ENCODE measurements around the gene SPINT1.

SPINT1 gene

GRCh38 chr15:40843885-40844695, at the start of gene SPINT1:
Gene SPINT1, plus strand, starts transcription at chr15:40844048. Its CDS starts 507 bp downstream, at chr15:40844555.
- DNase-seq = peak in 1 of 2 donors; percentile 27

GRCh38 chr15:40796041-40796440, 47.8 kb upstream of the SPINT1 start:
- DNase-seq = no peak

- DNase-seq = no peak
These were observed 47.3 kb upstream of the SPINT1 start for GRCh38 chr15:40796512-40796911.

- no peak for DNase-seq
These were observed 44.3 kb upstream of the SPINT1 start for GRCh38 chr15:40799523-40799922.

GRCh38 chr15:40803076-40803475, 40.8 kb upstream of the SPINT1 start:
- DNase-seq = no peak

GRCh38 chr15:40803688-40804087, 40.2 kb upstream of the SPINT1 start:
- no peak for DNase-seq

GRCh38 chr15:40806672-40807027, 37.2 kb upstream of the SPINT1 start:
- no peak for DNase-seq

GRCh38 chr15:40807028-40807887, 36.6 kb upstream of the SPINT1 start, which contains the start of the genes DNAJC17 and ZFYVE19:
Gene DNAJC17, minus strand, starts transcription at chr15:40807473. Its CDS starts 27 bp downstream, at chr15:40807446.
Gene ZFYVE19, plus strand, starts transcription at chr15:40807089. Its CDS starts 501 bp downstream, at chr15:40807590.
- peak; percentile 94 to 95 for DNase-seq

GRCh38 chr15:40807888-40808461, 35.9 kb upstream of the SPINT1 start:
- no peak for DNase-seq

GRCh38 chr15:40808861-40809450, 34.9 kb upstream of the SPINT1 start:
- DNase-seq = no peak

- DNase-seq = no peak
These were observed 31.0 kb upstream of the SPINT1 start for GRCh38 chr15:40812721-40813425.

- no peak for DNase-seq
These were observed 28.7 kb upstream of the SPINT1 start for GRCh38 chr15:40815042-40815698.

- DNase-seq = no peak
These were observed 24.8 kb upstream of the SPINT1 start for GRCh38 chr15:40819048-40819447.

GRCh38 chr15:40821195-40821594, 22.7 kb upstream of the SPINT1 start:
- no peak for DNase-seq

- no peak for DNase-seq
These were observed 20.1 kb upstream of the SPINT1 start for GRCh38 chr15:40823572-40824343.

GRCh38 chr15:40825661-40826422, 18.0 kb upstream of the SPINT1 start:
- DNase-seq = no peak

- DNase-seq = no peak
These were observed 17.3 kb upstream of the SPINT1 start for GRCh38 chr15:40826423-40827075.

- no peak for DNase-seq
These were observed 15.3 kb upstream of the SPINT1 start, which contains the start of gene PPP1R14D for GRCh38 chr15:40828447-40829036. Gene PPP1R14D, minus strand, starts transcription at chr15:40828708. Its CDS starts 67 bp downstream, at chr15:40828641.

GRCh38 chr15:40829115-40829514, 14.7 kb upstream of the SPINT1 start:
- DNase-seq = no peak

Measured in CD4-positive, alpha-beta T cell treated with Interleukin-4 for 1 hour (primary cell).